ENCODE data around the gene NBL1.

The NBL1 gene

DNA sequence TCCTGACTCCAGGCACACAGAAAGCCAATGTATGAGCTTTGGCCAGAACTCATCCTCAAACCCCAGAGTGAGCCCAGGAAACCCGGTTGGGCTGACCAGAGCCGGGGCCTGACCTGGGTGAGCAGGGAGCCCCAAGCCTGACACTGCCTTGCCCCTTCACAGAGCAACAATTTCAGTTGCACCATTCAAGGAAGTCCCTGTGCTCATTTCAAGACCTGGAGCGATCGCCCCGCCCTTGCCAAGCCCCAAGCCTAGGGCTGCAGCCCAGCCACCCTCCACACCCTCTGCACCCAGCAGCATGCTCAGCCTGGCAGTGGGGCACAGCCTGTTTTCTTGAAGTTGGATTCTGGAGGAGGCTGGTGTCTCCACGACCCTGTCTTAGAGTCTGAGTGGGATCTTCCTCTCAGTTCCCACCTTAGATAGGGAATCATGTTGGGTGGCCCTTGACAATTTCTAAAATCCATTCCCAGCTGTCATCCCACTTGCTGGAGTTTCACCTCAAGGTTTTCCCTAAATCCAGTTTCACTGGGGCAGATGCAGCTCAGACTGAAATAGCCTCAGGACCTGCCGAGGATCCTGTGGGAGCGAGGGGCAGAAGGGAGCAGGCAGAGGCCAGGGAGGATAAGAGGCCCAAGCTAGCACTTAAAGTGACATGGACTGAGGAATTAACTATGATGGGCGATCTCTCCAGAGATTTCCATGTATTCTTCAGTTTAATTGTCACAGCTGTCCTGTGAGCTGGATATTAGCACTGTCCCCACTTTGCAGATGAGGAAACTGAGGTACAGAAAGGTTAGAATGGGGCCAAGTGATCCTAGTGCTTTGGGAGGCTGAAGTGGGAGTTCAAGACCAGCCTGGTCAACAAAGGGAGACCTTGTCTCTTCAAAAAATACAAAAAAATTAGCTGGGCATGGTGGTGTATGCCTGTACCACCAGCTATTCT lies 2.5 kb downstream of the NBL1 start:
- no peak for DNase-seq (ENCODE audit: low spot score)

DNA sequence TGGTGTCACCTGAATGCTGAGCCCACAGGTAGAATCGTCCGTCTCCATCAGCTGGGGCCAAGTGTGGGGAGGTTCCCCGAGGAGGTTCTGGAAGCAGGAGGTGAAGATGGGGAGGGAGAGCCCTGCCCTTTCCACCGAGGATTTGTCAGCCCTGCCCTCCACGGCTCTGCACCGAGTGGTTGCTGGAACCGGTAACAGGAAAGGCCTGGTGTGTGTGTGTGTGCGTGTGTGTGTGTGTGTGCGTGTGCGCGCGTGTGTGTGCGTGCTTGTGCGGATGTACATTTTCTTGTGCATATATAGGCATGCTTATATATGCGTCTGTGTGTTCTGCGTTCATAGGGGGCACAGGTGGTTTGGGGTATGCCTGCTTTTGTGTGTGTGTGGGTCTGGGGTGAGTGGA lies 3.5 kb downstream of the NBL1 start:
- DNase-seq (ENCODE audit: low spot score), result no peak

DNA sequence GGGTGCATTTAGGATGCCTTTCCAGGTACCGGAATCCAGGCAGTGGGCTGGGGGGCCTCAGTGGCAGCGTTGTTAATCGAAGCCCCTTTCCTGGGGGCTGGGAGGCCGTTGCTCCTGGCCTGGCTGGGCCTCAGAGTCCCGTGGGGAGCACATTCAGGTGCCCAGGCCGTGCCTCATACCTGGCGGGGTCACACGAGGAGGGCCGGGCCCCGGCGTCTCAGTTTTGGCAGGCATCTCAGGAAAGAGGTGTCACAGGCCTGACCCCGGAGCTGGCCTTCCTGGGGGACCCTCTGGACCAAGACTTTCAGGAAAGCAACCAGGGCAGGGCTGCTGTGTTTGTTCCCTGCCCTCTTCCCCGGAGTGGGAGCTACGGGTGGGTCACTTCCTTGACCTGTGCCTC lies 4.1 kb downstream of the NBL1 start:
- no peak for DNase-seq (ENCODE audit: low spot score)

DNA sequence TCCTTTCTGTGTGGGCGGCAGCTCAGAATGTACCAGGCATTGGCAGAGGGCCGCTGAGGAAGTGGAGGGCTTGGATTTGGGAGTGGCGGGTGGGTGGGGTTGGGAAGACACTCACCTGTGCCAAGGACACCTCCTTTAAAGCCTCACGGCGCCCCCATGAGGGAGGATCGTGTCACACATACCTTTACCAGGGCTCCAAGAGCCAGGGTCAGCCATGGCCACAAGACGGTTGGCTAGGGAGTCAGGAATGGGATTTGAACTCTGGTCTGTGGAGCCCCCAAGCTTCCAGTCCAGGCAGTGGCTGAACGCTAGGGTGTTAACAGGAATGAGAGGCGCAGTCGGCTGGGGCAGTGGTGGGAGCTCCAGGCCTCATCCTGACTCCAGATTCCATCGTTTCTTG lies 4.6 kb downstream of the NBL1 start:
- DNase-seq (ENCODE audit: low spot score), result no peak

DNA sequence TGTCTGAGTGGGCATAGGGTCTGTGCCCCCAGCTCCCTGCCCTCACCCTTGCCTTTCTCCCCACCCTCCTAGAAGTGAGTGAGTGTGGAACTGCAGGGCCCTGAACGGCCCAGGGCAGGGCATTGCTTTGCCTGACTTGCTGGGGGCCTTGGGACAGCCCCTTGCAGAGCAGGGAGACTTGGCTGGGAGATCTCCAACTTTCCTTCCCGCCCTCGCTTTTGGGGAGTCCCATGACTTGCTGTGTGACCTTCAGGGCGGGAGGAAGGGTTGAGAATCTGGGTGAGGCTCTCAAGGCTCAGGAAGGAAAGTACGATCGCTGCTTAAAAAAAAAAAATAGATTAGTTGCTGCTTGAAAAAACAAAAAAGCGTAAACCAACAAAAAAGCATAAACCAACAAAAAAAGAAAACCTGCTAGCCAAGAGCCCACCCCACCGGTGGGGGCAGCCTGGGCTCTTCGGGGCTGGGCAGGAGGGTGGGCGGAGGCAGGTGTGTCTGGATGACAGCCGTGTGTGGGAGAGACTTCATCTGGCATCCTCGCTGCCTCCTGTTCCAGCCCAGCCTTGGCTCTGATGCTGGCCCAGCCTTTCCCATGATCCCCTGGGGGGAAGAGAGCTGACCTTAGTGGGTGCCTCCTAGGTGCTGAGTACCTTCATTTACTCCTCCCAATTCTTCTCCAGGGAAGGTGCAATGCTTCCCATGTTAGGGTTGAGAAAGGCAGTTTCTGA lies 6.5 kb downstream of the NBL1 start:
- DNase-seq (ENCODE audit: low spot score), result no peak

DNA sequence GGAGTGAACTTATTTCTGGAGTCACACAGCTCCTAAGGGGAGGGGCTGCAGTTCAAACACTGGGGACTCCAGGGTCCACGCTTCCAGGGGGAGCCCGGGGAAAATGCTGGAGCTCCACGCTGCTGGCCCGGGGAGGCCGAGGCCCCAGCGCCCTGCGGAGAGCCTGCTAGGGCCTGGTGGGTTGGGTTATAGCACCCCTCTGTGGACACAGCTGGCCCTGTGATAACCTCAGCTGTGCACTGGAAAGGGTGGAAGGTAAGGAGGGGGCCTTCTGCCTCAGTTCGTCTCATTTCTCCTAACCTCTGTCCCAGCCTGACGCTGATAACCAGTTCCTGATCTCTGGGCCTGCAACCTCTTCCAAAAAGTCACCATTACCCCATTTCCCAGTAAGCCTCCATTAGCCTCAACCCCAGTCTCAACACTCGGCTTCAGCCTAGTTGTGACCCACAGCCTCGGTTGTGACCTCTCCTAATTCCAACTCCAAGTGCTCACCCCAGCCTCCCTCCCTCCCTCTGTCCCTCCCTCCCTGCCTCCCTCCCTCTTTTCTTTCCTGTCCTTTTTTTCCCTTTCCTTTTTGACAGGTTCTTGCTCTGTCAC lies 7.1 kb downstream of the NBL1 start:
- no peak for DNase-seq (ENCODE audit: low spot score)

DNA sequence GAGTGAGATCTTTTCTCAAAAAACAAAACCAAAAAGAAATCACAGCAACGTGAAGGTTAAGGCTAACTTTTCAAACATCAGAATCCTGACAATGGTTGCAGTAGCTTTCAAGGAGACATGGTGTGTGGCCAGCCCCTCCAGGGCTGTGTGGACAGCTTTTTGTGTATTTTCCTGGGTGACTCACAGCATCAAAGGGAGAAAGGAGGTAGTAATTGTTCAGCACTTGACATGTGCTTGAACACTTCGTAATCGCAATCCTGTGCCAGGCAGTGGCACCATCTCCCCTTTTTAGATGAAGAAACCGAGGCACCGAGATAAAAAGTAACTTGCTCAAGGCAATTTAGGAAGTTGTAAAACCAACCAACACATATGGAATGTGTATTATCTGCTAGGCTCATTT lies 10.3 kb downstream of the NBL1 start:
- DNase-seq (ENCODE audit: low spot score), result no peak

DNA sequence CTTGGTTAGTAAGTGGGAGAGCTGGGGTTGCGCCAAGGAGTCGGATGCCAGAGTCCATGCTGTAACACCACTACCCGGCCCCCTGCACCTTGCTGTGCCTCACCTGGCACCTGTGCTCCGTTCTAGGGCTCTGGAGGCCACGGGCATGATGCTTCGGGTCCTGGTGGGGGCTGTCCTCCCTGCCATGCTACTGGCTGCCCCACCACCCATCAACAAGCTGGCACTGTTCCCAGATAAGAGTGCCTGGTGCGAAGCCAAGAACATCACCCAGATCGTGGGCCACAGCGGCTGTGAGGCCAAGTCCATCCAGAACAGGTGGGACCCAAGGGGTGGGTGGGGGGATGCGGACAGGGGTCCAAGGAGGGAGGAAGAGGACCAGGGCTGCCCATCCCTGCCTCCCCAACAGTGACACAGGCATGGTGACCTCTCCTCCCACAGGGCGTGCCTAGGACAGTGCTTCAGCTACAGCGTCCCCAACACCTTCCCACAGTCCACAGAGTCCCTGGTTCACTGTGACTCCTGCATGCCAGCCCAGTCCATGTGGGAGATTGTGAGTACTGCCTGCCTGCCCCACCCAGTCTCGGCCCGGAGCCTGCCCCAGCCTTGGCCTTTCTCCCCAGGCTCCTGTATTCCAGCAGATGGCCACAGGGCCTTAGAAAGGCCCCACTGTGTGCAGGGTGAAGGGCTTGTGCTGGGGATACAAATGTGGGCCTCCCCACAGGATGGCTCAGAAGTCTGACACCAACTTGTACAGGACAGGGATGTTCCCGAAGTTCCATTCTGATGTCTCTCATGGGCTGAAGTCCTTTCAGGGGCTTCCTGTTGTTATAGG lies 11.0 kb downstream of the NBL1 start:
- DNase-seq (ENCODE audit: low spot score), result no peak

DNA sequence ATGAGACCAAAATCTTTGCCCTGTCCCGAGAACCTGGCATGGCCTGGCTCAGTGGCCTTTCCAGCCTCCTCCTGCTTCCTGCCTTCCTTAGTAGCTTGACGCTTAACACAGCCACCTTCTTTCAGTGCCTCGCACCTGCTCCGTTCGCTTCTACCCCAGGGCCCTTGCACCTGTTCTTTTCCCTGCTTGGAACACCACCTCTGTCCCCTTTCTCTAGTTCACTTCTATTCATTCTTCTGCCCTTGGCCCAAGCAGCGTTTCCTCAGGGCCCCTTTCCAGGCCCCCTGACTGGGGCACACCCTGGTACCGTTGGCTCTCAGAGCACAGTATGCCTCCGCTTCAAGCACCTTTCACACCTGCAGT lies 11.6 kb downstream of the NBL1 start:
- DNase-seq (ENCODE audit: low spot score), result no peak

DNA sequence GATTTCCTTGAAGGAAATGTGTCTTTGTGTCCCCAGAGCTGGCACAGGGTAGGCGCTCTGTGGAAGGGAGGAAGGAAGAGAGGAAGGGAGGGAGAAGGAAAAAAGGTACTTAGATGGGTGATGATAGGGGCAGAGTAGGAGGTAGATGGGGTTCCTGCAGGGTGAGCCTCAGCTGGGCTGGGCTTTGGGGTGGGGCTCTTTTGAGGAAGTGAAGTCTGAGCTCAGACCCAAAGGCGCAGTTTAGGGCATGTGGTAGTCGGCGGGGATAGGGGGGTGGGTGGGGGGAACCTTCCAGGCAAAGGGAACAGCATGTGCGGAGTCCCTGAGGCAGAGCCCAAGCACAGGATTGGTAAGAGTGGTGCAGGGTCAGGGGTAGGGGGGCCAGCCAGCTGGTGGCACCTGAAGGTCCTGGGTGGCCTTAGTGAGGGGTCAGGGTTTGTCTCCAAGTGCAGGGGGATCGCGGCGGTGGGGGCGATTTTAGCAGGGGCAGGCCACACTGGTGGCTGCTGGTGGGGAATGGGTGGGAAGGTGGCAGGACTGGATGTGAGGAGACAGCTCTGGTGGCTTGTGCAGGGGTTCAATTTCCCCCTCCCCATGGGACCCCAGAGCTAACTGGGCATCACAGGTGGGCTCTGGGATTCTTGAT lies 12.1 kb downstream of the NBL1 start:
- no peak for DNase-seq (ENCODE audit: low spot score)

DNA sequence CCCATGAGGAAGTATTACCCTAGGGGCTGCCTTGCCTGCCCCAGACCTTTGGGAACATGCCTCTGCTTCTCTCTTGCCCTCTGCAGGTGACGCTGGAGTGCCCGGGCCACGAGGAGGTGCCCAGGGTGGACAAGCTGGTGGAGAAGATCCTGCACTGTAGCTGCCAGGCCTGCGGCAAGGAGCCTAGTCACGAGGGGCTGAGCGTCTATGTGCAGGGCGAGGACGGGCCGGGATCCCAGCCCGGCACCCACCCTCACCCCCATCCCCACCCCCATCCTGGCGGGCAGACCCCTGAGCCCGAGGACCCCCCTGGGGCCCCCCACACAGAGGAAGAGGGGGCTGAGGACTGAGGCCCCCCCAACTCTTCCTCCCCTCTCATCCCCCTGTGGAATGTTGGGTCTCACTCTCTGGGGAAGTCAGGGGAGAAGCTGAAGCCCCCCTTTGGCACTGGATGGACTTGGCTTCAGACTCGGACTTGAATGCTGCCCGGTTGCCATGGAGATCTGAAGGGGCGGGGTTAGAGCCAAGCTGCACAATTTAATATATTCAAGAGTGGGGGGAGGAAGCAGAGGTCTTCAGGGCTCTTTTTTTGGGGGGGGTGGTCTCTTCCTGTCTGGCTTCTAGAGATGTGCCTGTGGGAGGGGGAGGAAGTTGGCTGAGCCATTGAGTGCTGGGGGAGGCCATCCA lies 12.8 kb downstream of the NBL1 start:
- no peak for DNase-seq (ENCODE audit: low spot score)

DNA sequence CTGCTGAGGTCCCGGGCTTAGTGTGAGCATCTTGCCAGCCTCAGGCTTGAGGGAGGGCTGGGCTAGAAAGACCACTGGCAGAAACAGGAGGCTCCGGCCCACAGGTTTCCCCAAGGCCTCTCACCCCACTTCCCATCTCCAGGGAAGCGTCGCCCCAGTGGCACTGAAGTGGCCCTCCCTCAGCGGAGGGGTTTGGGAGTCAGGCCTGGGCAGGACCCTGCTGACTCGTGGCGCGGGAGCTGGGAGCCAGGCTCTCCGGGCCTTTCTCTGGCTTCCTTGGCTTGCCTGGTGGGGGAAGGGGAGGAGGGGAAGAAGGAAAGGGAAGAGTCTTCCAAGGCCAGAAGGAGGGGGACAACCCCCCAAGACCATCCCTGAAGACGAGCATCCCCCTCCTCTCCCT lies 13.4 kb downstream of the NBL1 start:
- no peak for DNase-seq (ENCODE audit: low spot score)

DNA sequence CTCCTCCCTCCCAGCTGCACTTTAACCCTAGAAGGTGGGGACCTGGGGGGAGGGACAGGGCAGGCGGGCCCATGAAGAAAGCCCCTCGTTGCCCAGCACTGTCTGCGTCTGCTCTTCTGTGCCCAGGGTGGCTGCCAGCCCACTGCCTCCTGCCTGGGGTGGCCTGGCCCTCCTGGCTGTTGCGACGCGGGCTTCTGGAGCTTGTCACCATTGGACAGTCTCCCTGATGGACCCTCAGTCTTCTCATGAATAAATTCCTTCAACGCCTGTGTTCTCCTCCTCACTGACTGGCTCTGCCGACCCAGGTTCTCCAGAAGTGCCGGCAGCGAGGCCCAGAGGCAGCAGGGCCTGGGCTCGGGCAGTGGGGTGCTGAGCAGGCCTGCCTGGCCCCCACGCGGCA lies 14.1 kb downstream of the NBL1 start:
- no peak for DNase-seq (ENCODE audit: low spot score)

DNA sequence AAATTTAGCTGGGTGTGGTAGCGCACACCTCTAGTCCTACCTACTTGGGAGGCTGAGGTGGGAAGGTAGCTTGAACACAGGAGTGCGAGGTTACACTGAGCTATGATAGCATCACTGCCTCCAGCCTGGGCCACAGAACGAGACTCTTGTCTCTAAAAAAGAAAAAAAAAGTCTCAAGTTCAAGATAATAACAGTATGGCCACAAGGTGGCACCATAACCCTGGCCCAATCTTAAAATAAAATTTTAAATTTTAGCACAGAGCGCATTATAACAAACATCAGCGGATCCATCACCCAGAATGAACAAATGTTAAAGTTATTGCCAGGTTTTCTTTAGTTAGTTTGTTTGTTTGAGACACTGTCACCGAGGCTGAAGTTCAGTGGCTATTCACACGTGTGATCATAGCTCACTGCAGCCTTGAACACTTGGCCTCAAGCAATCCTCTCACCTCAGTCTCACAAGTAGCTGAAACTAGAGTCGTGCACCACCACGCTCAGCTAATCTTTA lies 17.7 kb downstream of the NBL1 start:
- peak; percentile 13 for DNase-seq (ENCODE audit: low spot score)

DNA sequence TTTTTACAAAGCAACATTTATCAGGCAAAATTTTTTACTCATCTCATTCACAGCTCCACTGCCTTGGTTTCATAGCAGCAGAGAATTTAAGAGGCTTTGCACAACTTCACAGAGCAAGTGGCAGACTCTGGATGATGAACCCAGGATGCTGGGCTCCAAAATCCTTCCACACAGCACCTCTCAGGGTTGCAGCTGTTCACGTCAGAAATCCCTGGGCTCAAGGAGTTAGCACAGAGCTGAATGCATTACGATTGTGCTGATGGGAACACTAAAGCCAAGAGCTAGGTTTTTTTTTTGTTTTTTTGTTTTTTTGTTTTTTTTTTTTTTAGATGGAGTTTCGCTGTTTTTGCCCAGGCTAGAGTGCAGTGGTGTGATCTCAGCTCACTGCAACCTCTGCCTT lies 18.2 kb downstream of the NBL1 start:
- DNase-seq (ENCODE audit: low spot score), result no peak

DNA sequence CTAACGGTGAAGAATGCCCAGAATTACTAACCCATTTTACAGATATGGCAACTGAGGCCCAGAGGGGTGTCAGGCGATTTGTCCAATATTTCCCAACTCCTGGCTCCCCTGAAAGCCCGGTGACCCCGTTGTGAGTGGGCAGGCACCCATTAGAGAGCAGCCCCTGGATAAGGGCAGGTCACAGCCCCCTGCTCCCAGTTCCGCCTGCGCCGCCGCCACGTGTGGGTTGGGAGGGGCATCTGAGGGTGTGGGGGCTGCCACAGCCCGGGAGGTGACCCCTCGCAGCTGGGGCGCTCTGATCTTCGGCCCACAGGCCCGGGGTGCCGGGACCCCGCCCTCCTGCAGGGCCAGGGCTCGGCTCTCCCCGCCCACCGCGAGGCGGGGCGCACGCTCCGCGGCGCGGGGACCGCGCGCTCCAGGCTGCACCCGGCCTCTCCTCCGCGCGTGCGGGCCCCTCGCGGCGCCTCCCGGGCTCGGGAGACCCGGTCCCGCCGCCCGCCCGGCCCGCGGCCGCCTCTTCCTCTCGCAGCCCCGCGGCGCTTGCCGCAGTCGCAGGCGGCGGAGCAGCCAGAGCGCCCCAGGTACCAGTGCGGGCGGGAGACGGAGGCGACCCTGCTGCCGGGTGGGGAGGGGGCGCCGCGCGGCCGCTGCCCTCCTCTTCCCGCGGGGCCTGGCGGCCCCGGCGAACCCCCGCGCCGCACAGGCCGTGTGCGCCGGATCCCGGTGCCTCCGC lies 20.5 kb downstream of the NBL1 start, which contains the start of gene HTR6:
TSS of gene HTR6 (plus strand) at position 423 of the 733 bp plus-strand sequence. CDS start 879 bp downstream, outside the sequence.
- no peak for DNase-seq (ENCODE audit: low spot score)

DNA sequence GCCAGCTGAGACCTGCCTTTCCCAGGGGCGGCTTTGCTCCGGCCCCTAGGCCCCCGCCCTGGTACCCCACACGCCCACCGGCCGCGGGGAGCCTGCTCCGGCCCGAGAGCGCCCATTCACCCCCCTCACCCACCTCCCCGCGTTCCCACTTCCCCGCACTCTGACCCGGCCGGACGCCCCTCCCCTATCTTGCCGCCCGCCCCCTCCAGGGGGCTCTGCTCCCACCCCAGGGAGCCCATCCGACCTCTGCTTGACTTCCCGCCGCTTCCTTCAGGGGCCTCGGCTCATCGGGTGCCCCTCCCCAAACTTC lies 21.0 kb downstream of the NBL1 start:
- DNase-seq (ENCODE audit: low spot score), result no peak

DNA sequence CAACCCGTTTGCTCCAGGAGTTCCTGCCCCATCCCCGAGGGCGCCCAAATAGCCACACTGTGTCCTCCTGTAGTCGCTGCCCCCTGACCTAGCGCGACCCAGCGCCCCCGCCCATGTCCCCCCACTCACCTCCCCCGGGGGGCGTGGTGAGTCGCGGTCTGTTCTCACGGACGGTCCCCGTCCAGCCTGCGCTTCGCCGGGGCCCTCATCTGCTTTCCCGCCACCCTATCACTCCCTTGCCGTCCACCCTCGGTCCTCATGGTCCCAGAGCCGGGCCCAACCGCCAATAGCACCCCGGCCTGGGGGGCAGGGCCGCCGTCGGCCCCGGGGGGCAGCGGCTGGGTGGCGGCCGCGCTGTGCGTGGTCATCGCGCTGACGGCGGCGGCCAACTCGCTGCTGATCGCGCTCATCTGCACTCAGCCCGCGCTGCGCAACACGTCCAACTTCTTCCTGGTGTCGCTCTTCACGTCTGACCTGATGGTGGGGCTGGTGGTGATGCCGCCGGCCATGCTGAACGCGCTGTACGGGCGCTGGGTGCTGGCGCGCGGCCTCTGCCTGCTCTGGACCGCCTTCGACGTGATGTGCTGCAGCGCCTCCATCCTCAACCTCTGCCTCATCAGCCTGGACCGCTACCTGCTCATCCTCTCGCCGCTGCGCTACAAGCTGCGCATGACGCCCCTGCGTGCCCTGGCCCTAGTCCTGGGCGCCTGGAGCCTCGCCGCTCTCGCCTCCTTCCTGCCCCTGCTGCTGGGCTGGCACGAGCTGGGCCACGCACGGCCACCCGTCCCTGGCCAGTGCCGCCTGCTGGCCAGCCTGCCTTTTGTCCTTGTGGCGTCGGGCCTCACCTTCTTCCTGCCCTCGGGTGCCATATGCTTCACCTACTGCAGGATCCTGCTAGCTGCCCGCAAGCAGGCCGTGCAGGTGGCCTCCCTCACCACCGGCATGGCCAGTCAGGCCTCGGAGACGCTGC lies 21.7 kb downstream of the NBL1 start:
- DNase-seq (ENCODE audit: low spot score), result no peak

DNA sequence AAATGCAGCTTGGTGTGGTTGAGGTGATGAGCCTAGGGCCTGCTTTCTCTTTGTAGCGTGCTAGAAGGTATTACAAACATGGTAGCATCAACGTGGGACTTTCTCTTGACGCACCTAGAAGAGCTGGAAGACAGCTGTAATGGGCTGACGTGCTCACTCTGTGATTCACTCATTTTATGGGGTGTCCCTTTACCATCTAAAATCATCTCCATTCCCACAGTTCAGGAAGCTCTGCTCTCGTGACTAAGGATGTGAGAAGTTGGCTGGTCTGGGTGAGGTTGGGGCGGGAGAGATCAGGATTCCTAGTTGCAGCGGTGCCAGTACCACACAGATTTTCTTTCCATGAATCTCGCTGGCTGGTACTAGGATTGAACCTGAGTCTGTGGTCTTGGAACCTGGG lies 24.8 kb downstream of the NBL1 start:
- no peak for DNase-seq (ENCODE audit: low spot score)

All from hematopoietic multipotent progenitor cell treated with erythropoietin and hydrocortisone succinate and interleukin-3 and kit ligand, for 17 days (in vitro differentiated cells).